ENCODE results near the gene CFAP54.

DNA sequence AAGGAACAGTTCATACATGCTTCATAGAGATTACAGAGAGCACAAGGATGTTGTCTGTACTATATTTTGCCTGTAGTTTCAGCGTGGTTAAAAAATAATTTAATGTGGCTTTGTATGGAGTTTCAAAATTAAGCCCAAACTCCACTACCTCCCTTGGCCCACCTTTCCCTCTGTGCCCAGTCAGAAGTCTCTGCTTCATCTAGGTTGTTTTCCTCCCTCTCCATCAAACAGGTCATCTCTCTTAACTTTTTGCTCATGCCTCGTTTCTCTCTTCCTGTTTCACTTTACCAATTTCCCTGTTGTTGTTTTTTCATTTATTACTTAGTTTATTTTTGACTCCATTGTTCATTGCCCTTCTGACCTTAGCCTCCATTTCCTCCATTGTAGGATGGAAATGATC lies 322.8 kb downstream of the CFAP54 start:
- TF ChIP-seq, protein P1, sequence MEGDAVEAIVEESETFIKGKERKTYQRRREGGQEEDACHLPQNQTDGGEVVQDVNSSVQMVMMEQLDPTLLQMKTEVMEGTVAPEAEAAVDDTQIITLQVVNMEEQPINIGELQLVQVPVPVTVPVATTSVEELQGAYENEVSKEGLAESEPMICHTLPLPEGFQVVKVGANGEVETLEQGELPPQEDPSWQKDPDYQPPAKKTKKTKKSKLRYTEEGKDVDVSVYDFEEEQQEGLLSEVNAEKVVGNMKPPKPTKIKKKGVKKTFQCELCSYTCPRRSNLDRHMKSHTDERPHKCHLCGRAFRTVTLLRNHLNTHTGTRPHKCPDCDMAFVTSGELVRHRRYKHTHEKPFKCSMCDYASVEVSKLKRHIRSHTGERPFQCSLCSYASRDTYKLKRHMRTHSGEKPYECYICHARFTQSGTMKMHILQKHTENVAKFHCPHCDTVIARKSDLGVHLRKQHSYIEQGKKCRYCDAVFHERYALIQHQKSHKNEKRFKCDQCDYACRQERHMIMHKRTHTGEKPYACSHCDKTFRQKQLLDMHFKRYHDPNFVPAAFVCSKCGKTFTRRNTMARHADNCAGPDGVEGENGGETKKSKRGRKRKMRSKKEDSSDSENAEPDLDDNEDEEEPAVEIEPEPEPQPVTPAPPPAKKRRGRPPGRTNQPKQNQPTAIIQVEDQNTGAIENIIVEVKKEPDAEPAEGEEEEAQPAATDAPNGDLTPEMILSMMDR (IDR thresholded peaks at IDR 0.05; ENCODE audit: extremely low read depth in 1 of 2, insufficient read depth in 1 of 2, low read depth in 1 of 2, low read length in 2 of 2) = no peak
- TF ChIP-seq POLR2A (IDR thresholded peaks at IDR 0.05; ENCODE audit: low read depth, low read length) = no peak
- TF ChIP-seq JUN (IDR thresholded peaks at IDR 0.05; ENCODE audit: borderline replicate concordance, insufficient read depth, insufficient read length, low read depth) = peak; percentile 5
- TF ChIP-seq POLR2AphosphoS5 (IDR thresholded peaks at IDR 0.05; ENCODE audit: insufficient read depth, low read depth, low read length) = no peak
- no peak for TF ChIP-seq FOS (IDR thresholded peaks at IDR 0.05; ENCODE audit: borderline replicate concordance, insufficient read depth, low read length)
- TF ChIP-seq MYC (IDR thresholded peaks at IDR 0.05; ENCODE audit: low read depth, low read length) = no peak
- no peak for TF ChIP-seq EZH2 (IDR thresholded peaks at IDR 0.05; ENCODE audit: borderline replicate concordance, low read depth, low read length, severe bottlenecking)

All from endothelial cell of umbilical vein (primary cell).